PC-3 (cell line): ENCODE measurements around the gene SPTLC3. TPM values are rescaled to one million over a fixed set of nuclear protein-coding genes. Genes with fewer than 3 reads are reported as not detected.

Experiments
- ATAC-seq: fragments of 200-7000 bp; cut with Tn5 transposase; 2 replicates; pipeline ENCODE4 v1.9.1; 2020; ENCODE audit warnings: mild to moderate bottlenecking, moderate library complexity
- BruUV-seq: library from RNA; stranded (reverse); fragments of 400-500 nt; replicated peaks from 2 replicates; lab custom pipeline; 2021; lab: Mats Ljungman, UMichigan
- CTCF ChIA-PET: fragments of 300-600 bp; sonication (Branson Sonifier 250); formaldehyde crosslinking; loops from one replicate; lab custom pipeline; 2022; ENCODE audit warnings: antibody characterized with exemption; lab: Charles Lee
- POLR2A ChIA-PET: fragments of 300-600 bp; sonication (Branson Sonifier 250); formaldehyde crosslinking; loops from one replicate; lab custom pipeline; 2022; ENCODE audit warnings: antibody characterized with exemption; ENCODE audit not compliant: unreplicated experiment; lab: Charles Lee
- DNase-seq: peaks from one replicate; pipeline ENCODE4 v3.0.0-alpha.2; 2015
- H2AFZ ChIP-seq: fragments of 300-600 bp; sonication (generic); 2 replicates; pipeline ENCODE4 v1.6.0; 2016; ENCODE audit warnings: antibody characterized with exemption, low read length
- H3F3A ChIP-seq: fragments of 300-600 bp; sonication (generic); one replicate; pipeline ENCODE4 v1.6.0; 2017; ENCODE audit warnings: antibody characterized with exemption, low read length, control low read depth, mild to moderate bottlenecking; ENCODE audit not compliant: unreplicated experiment
- H3K27ac ChIP-seq: fragments of 300-600 bp; sonication (generic); 2 replicates; pipeline ENCODE4 v1.5.1; 2016; ENCODE audit warnings: mild to moderate bottlenecking, low read length
- H3K27me3 ChIP-seq: fragments of 300-600 bp; sonication (generic); 2 replicates; pipeline ENCODE4 v1.6.1; 2016; ENCODE audit warnings: low read length, mixed read lengths
- H3K36me3 ChIP-seq: fragments of 300-600 bp; sonication (generic); 2 replicates; pipeline ENCODE4 v1.6.1; 2016; ENCODE audit warnings: low read depth, mixed run types, low read length, mixed read lengths
- H3K4me1 ChIP-seq: fragments of 300-600 bp; sonication (generic); 2 replicates; pipeline ENCODE4 v1.5.1; 2016; ENCODE audit warnings: low read length; ENCODE audit not compliant: insufficient read depth
- H3K4me2 ChIP-seq: fragments of 300-600 bp; sonication (generic); 2 replicates; pipeline ENCODE4 v1.6.0; 2016; ENCODE audit warnings: low read length
- H3K4me3 ChIP-seq: fragments of 300-600 bp; sonication (generic); 2 replicates; pipeline ENCODE4 v1.5.1; 2016; ENCODE audit warnings: mild to moderate bottlenecking, low read length, mixed read lengths
- H3K79me2 ChIP-seq: fragments of 300-600 bp; sonication (generic); 2 replicates; pipeline ENCODE4 v1.6.1; 2017; ENCODE audit warnings: low read length, mixed read lengths
- H3K9ac ChIP-seq: fragments of 300-600 bp; sonication (generic); 2 replicates; pipeline ENCODE4 v1.6.0; 2016; ENCODE audit warnings: mild to moderate bottlenecking, low read length
- H3K9me2 ChIP-seq: fragments of 300-600 bp; sonication (generic); replicated peaks from 2 replicates; pipeline ENCODE4 v1.6.1; 2016; ENCODE audit warnings: mixed run types, low read length, mixed read lengths
- H3K9me3 ChIP-seq: fragments of 300-600 bp; sonication (generic); 2 replicates; pipeline ENCODE4 v1.6.1; 2016; ENCODE audit warnings: low read length, mixed read lengths
- H4K20me1 ChIP-seq: fragments of 300-600 bp; sonication (generic); 2 replicates; pipeline ENCODE4 v1.6.1; 2016; ENCODE audit warnings: low read length, mixed read lengths
- EZH2 ChIP-seq: fragments of 300-600 bp; sonication (generic); IDR thresholded peaks from one replicate; pipeline ENCODE4 v1.6.1; 2017; ENCODE audit warnings: antibody characterized with exemption, mild to moderate bottlenecking, low read length; ENCODE audit not compliant: unreplicated experiment
- EZH2phosphoT487 ChIP-seq: fragments of 300-600 bp; sonication (generic); IDR thresholded peaks from 2 replicates; pipeline ENCODE4 v1.6.1; 2018; ENCODE audit warnings: mild to moderate bottlenecking, antibody characterized with exemption, low read length, borderline replicate concordance
- intact Hi-C: fragments of 100-400 bp; cut with micrococcal nuclease; formaldehyde crosslinking; loops from 2 replicates; pipeline ENCODE4 v1.9.0; 2023
- total RNA-seq: library from RNA; depleted of rRNA; stranded (reverse); fragments of >200 nt; gene quantifications from 2 replicates; pipeline ENCODE4 v1.2.3, GENCODE V29; 2014
- TF ChIP-seq, protein P1 (sequence below): fragments of 300-600 bp; sonication (generic); conservative IDR thresholded peaks from 2 replicates; pipeline ENCODE4 v1.5.1; 2017; ENCODE audit warnings: antibody characterized with exemption, low read depth, mild to moderate bottlenecking, low read length

SPTLC3 gene
- total RNA-seq, 1 experiment from 2014 or later: 16.3 TPM

GRCh38 chr20:13094976-13095375 is 86.2 kb downstream of the SPTLC3 start:
- ChIA-PET POLR2A (no interaction called here), CTCF (no interaction called here)
- H3K4me2 ChIP-seq: no peak overlapping the region
- BruUV-seq: no TSS peak
- H3K9me3 ChIP-seq: no peaks in the 10 kb centered on the region
- H3K4me3 ChIP-seq: no peak overlapping the region
- no peaks in the 10 kb centered on the region for H3K36me3 ChIP-seq
- no peaks in the 10 kb centered on the region for H3K27me3 ChIP-seq
- intact Hi-C loops: no loop called here
- TF ChIP-seq EZH2phosphoT487: no peak
- TF ChIP-seq, protein P1, sequence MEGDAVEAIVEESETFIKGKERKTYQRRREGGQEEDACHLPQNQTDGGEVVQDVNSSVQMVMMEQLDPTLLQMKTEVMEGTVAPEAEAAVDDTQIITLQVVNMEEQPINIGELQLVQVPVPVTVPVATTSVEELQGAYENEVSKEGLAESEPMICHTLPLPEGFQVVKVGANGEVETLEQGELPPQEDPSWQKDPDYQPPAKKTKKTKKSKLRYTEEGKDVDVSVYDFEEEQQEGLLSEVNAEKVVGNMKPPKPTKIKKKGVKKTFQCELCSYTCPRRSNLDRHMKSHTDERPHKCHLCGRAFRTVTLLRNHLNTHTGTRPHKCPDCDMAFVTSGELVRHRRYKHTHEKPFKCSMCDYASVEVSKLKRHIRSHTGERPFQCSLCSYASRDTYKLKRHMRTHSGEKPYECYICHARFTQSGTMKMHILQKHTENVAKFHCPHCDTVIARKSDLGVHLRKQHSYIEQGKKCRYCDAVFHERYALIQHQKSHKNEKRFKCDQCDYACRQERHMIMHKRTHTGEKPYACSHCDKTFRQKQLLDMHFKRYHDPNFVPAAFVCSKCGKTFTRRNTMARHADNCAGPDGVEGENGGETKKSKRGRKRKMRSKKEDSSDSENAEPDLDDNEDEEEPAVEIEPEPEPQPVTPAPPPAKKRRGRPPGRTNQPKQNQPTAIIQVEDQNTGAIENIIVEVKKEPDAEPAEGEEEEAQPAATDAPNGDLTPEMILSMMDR: no peak
- no peak for TF ChIP-seq EZH2
- no peak for DNase-seq
- no peaks in the 10 kb centered on the region for H3F3A ChIP-seq
- ATAC-seq: no peak
- no peaks in the 10 kb centered on the region for H4K20me1 ChIP-seq
- H3K27ac ChIP-seq: no peak overlapping the region
- no peaks in the 10 kb centered on the region for H3K9me2 ChIP-seq
- H3K9ac ChIP-seq: no peak overlapping the region
- H2AFZ ChIP-seq: no peak overlapping the region
- no peaks in the 10 kb centered on the region for H3K79me2 ChIP-seq
- H3K4me1 ChIP-seq: no peaks in the 10 kb centered on the region

DNA sequence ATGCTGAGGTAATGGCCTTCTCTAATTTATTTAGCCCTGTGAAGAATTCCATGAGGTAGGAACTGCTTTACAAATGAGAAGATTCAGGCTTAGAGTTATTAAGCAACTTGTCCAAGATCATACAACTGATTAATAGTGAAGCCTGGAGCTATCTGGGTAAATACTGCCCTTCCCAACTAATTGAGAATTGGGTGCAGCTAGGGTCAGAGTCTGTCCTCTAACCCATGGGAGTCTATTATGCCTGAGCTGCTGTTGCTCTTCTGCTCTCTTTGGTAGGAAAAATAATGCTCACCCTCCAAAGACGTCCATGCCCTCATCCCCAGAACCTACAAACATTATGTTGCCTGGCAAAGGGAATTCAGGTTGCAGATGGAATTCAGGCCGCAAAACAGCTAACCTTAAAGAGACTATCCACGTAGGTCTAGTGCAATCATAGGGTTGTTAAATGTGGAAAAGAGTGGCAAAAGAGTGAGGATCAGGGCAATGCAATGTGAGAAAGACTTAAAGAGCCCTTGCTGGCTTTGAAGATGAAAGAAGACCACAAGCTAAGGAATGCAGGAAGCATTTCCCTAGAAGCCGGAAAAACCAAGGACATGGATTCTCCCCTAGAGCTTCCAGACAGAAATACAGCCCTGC is 90.1 kb downstream of the SPTLC3 start:
- Histone ChIP-seq H4K20me1 (no peaks in the 10 kb centered on the region), H3K4me3 (no peak overlapping the region), H3K79me2 (no peaks in the 10 kb centered on the region), H3K4me1 (peaks cover 7% of the 10 kb centered on the region), H3K27me3 (no peaks in the 10 kb centered on the region), H3K9me3 (no peaks in the 10 kb centered on the region), H3F3A (no peaks in the 10 kb centered on the region), H3K9ac (no peak overlapping the region), H3K36me3 (no peaks in the 10 kb centered on the region), H3K4me2 (no peak overlapping the region), H2AFZ (no peak overlapping the region), H3K27ac (no peak overlapping the region), H3K9me2 (no peaks in the 10 kb centered on the region)
- BruUV-seq: no TSS peak
- POLR2A ChIA-PET: no interaction called here
- ATAC-seq: no peak
- TF ChIP-seq EZH2phosphoT487 (no peak), EZH2 (no peak)
- TF ChIP-seq, protein P1: no peak
- CTCF ChIA-PET: no interaction called here
- intact Hi-C loops: no loop called here
- DNase-seq: no peak

- POLR2A ChIA-PET: no interaction called here
- peaks cover 7% of the 10 kb centered on the region for H3K4me1 ChIP-seq
- peak; percentile 57 for DNase-seq
Measured at GRCh38 chr20:13099676-13100075, 90.9 kb downstream of the SPTLC3 start.

More at GRCh38 chr20:13099676-13100075, 90.9 kb downstream of the SPTLC3 start:
- ATAC-seq: 0 out of 2 replicates have a peak, but pooled peaks have one; percentile 25
- CTCF ChIA-PET: no interaction called here
- Histone ChIP-seq H3K27ac (no peak overlapping the region), H3K4me2 (no peak overlapping the region), H3K4me3 (no peak overlapping the region), H3K9ac (no peak overlapping the region), H2AFZ (no peak overlapping the region), H3K9me2 (no peaks in the 10 kb centered on the region), H4K20me1 (no peaks in the 10 kb centered on the region), H3K27me3 (no peaks in the 10 kb centered on the region), H3F3A (no peaks in the 10 kb centered on the region), H3K79me2 (no peaks in the 10 kb centered on the region), H3K36me3 (no peaks in the 10 kb centered on the region), H3K9me3 (no peaks in the 10 kb centered on the region)
- TF ChIP-seq, protein P1: no peak
- TF ChIP-seq EZH2phosphoT487 (no peak), EZH2 (no peak)
- BruUV-seq: no TSS peak
- intact Hi-C loops: loop anchor here (5.0 kb wide), 1 partner anchor 77 kb away; no protein-coding TSS in a partner anchor
